IMR-90 (cell line): ENCODE data around the gene PHACTR2. TPM values are rescaled to one million over a fixed set of nuclear protein-coding genes. Genes with fewer than 3 reads are reported as not detected.
"Not testable (repeated sequence)": the region's sequence is repeated elsewhere in the genome, so short reads cannot be mapped to it uniquely, and the experiment has no call there.

Experiments used
- ATAC-seq: fragments of 200-7000 bp; cut with Tn5 transposase; 2 replicates; pipeline ENCODE4 v1.9.1; 2020; ENCODE audit warnings: low read depth, mild to moderate bottlenecking, moderate library complexity
- BruUV-seq: library from RNA; stranded (reverse); fragments of 400-500 nt; replicated peaks from 2 replicates; lab custom pipeline; 2021; lab: Mats Ljungman, UMichigan
- CTCF ChIA-PET: fragments of 300-600 bp; formaldehyde crosslinking; extraction: SDS; loops from one replicate; lab custom pipeline; 2021; ENCODE audit warnings: antibody characterized with exemption; lab: Yijun Ruan, JAX
- POLR2A ChIA-PET: fragments of 300-600 bp; sonication (Branson Sonifier 250); formaldehyde crosslinking; loops from one replicate; lab custom pipeline; 2022; ENCODE audit warnings: antibody characterized with exemption; ENCODE audit not compliant: unreplicated experiment; lab: Charles Lee
- DNase-seq: peaks from one replicate; pipeline ENCODE4 v3.0.0; 2013
- H2AFZ ChIP-seq: replicated peaks from 2 replicates; pipeline ENCODE3; 2013; ENCODE audit warnings: low read length, mild to moderate bottlenecking; ENCODE audit not compliant: poor library complexity
- H2AK5ac ChIP-seq: 2 replicates; pipeline ENCODE4 v1.6.1; 2013; ENCODE audit warnings: low read depth, low read length, inconsistent platforms
- H2AK9ac ChIP-seq: replicated peaks from 2 replicates; pipeline ENCODE3; 2013; ENCODE audit warnings: mild to moderate bottlenecking, low read depth, low read length, moderate library complexity; ENCODE audit not compliant: poor library complexity
- H2BK120ac ChIP-seq: 2 replicates; pipeline ENCODE4 v1.6.1; 2013; ENCODE audit warnings: low read depth, low read length, inconsistent platforms
- H2BK15ac ChIP-seq: 3 replicates; pipeline ENCODE4 v1.6.1; 2013; ENCODE audit warnings: low read depth, low read length, inconsistent platforms
- H2BK20ac ChIP-seq: 2 replicates; pipeline ENCODE4 v1.6.1; 2013; ENCODE audit warnings: low read depth, mild to moderate bottlenecking, inconsistent platforms, low read length, moderate library complexity
- H2BK5ac ChIP-seq: 2 replicates; pipeline ENCODE4 v1.6.1; 2013; ENCODE audit warnings: mild to moderate bottlenecking, low read depth, low read length, inconsistent platforms; ENCODE audit not compliant: poor library complexity, severe bottlenecking
- H3K14ac ChIP-seq: replicated peaks from 2 replicates; pipeline ENCODE4 v1.6.1; 2013; ENCODE audit warnings: low read depth, low read length, inconsistent platforms
- H3K18ac ChIP-seq: 2 replicates; pipeline ENCODE4 v1.6.1; 2013; ENCODE audit warnings: low read depth, low read length, control low read depth
- H3K23ac ChIP-seq: 2 replicates; pipeline ENCODE4 v1.6.1; 2013; ENCODE audit warnings: low read depth, low read length, inconsistent platforms
- H3K27ac ChIP-seq: 2 replicates; pipeline ENCODE4 v1.5.1; 2013; ENCODE audit warnings: mild to moderate bottlenecking, control low read depth, low read length; ENCODE audit not compliant: insufficient read depth
- H3K27me3 ChIP-seq: 2 replicates; pipeline ENCODE4 v1.6.1; 2013; ENCODE audit warnings: low read length; ENCODE audit not compliant: control insufficient read depth, insufficient read depth
- H3K36me3 ChIP-seq: 2 replicates; pipeline ENCODE4 v1.6.1; 2013; ENCODE audit warnings: low read length, mixed read lengths; ENCODE audit not compliant: control insufficient read depth, insufficient read depth
- H3K4ac ChIP-seq: 2 replicates; pipeline ENCODE4 v1.6.1; 2013; ENCODE audit warnings: low read depth, low read length, inconsistent platforms
- H3K4me1 ChIP-seq: 2 replicates; pipeline ENCODE4 v1.6.1; 2013; ENCODE audit warnings: low read length, mixed read lengths; ENCODE audit not compliant: control insufficient read depth, insufficient read depth
- H3K4me2 ChIP-seq: 2 replicates; pipeline ENCODE4 v1.6.1; 2013; ENCODE audit warnings: low read depth, mild to moderate bottlenecking, control low read depth, low read length, moderate library complexity
- H3K4me3 ChIP-seq: 2 replicates; pipeline ENCODE4 v1.5.1; 2013; ENCODE audit warnings: low read depth, mild to moderate bottlenecking, control low read depth, low read length, moderate library complexity; ENCODE audit not compliant: insufficient read depth
- H3K56ac ChIP-seq: 2 replicates; pipeline ENCODE4 v1.6.1; 2013; ENCODE audit warnings: low read length, inconsistent platforms; ENCODE audit not compliant: insufficient read depth; ENCODE audit errors: extremely low read depth
- H3K79me1 ChIP-seq, 2 experiments: 2 replicates each; pipeline ENCODE4 v1.6.1; 2013; ENCODE audit warnings: low read length in 2 of 2, inconsistent platforms in 1 of 2, low read depth in 1 of 2
- H3K9ac ChIP-seq: 2 replicates; pipeline ENCODE4 v1.6.1; 2013; ENCODE audit warnings: low read depth, low read length, control low read depth
- H3K9me1 ChIP-seq: 2 replicates; pipeline ENCODE4 v1.6.1; 2013; ENCODE audit warnings: low read length, inconsistent platforms; ENCODE audit not compliant: insufficient read depth
- H3K9me3 ChIP-seq: 2 replicates; pipeline ENCODE4 v1.6.1; 2013; ENCODE audit warnings: low read length; ENCODE audit not compliant: control insufficient read depth, insufficient read depth
- H4K20me1 ChIP-seq: 2 replicates; pipeline ENCODE4 v1.6.1; 2013; ENCODE audit warnings: low read length, inconsistent platforms; ENCODE audit not compliant: insufficient read depth
- H4K5ac ChIP-seq: 2 replicates; pipeline ENCODE4 v1.6.1; 2013; ENCODE audit warnings: mild to moderate bottlenecking, low read depth, low read length, control low read depth
- H4K8ac ChIP-seq, 2 experiments: 2 replicates each; pipeline ENCODE4 v1.6.1; 2013; ENCODE audit warnings: low read depth in 2 of 2, low read length in 2 of 2, control low read depth in 1 of 2, inconsistent platforms in 1 of 2
- H4K91ac ChIP-seq: 2 replicates; pipeline ENCODE4 v1.6.1; 2013; ENCODE audit warnings: low read depth, low read length, inconsistent platforms; ENCODE audit not compliant: insufficient read depth
- WGBS, 2 experiments: methylation state at CpG; one replicate each; pipeline versions ENCODE4 v1.1.5 to v1.1.7; 2013; ENCODE audit warnings: missing lambda C conversion rate in 2 of 2; ENCODE audit not compliant: insufficient read length in 1 of 2; ENCODE audit errors: extremely low coverage in 2 of 2; 5-methylcytosine and 5-hydroxymethylcytosine counted together
- dilution Hi-C: fragments of 300-500 bp; cut with HindIII; formaldehyde crosslinking; loops from one replicate; pipeline ENCODE4 v1.14.3; 2018; ENCODE audit warnings: low sequenced_read_pairs; ENCODE audit not compliant: unreplicated experiment
- in situ Hi-C: fragments of 300-500 bp; cut with MboI; formaldehyde crosslinking; loops from 3 replicates; pipeline ENCODE4 v1.14.3; 2019; ENCODE audit warnings: low sequenced_read_pairs, inconsistent platforms, mixed read lengths
- intact Hi-C: fragments of 100-400 bp; cut with micrococcal nuclease; formaldehyde crosslinking; loops from 2 replicates; pipeline ENCODE4 v1.10.0; 2022
- polyA plus RNA-seq, 3 experiments: library from polyadenylated mRNA; depleted of rRNA; stranded (reverse); fragments of >200 nt; gene quantifications; 2 replicates each; pipeline ENCODE4 v1.2.3, GENCODE V29; 2012; ENCODE audit warnings: low replicate concordance in 1 of 3
- total RNA-seq: library from RNA; depleted of rRNA; stranded (reverse); fragments of >200 nt; gene quantifications from 2 replicates; pipeline ENCODE4 v1.2.3, GENCODE V29; 2012

The PHACTR2 gene
- total and polyA plus RNA-seq, 2 of the 4 experiments (the other 2 are of a cell fraction), result 14.5 to 74.2 TPM

- ATAC-seq, BruUV-seq, POLR2A ChIA-PET: not testable (repeated sequence)
Measured at GRCh38 chr6:143796551-143796950, 118.8 kb downstream of the PHACTR2 start.

GRCh38 chr6:143798487-143798886, 120.7 kb downstream of the PHACTR2 start:
- H3K27ac ChIP-seq, H3K9me1 ChIP-seq, H3K18ac ChIP-seq, H2AFZ ChIP-seq, ATAC-seq, in situ Hi-C loops, H2AK9ac ChIP-seq, H2BK15ac ChIP-seq, H3K56ac ChIP-seq, DNase-seq, H4K20me1 ChIP-seq, H3K27me3 ChIP-seq, H3K23ac ChIP-seq, H2BK20ac ChIP-seq, H2BK5ac ChIP-seq, H3K36me3 ChIP-seq, H3K9me3 ChIP-seq, intact Hi-C loops, dilution Hi-C loops, H2BK120ac ChIP-seq, H2AK5ac ChIP-seq, H3K4me2 ChIP-seq, H3K14ac ChIP-seq, H3K4ac ChIP-seq, H4K5ac ChIP-seq, H3K4me1 ChIP-seq, H3K9ac ChIP-seq, CTCF ChIA-PET, POLR2A ChIA-PET, BruUV-seq, H4K8ac ChIP-seq, H3K4me3 ChIP-seq, H4K91ac ChIP-seq: not testable (repeated sequence)
- WGBS, 2 experiments, result no CpG with 5 or more reads among the region's 3 CpGs
- H3K79me1 ChIP-seq, result peaks cover 5 to 20% of the 10 kb centered on the region in 2 experiments

More at GRCh38 chr6:143796551-143796950, 118.8 kb downstream of the PHACTR2 start:
- H3K4me3 ChIP-seq, H3K4me2 ChIP-seq, H4K5ac ChIP-seq, H3K4ac ChIP-seq, H3K14ac ChIP-seq, H2BK15ac ChIP-seq, H3K27me3 ChIP-seq, H3K56ac ChIP-seq, H2AFZ ChIP-seq, H3K27ac ChIP-seq, H3K23ac ChIP-seq, H2AK5ac ChIP-seq, H4K91ac ChIP-seq, intact Hi-C loops, H3K79me1 ChIP-seq, H2BK5ac ChIP-seq, H2BK120ac ChIP-seq, H2BK20ac ChIP-seq, H3K36me3 ChIP-seq, CTCF ChIA-PET, H4K20me1 ChIP-seq, H3K18ac ChIP-seq, H3K9me1 ChIP-seq, H3K9ac ChIP-seq, H3K4me1 ChIP-seq, DNase-seq, H4K8ac ChIP-seq, H3K9me3 ChIP-seq, in situ Hi-C loops, H2AK9ac ChIP-seq, dilution Hi-C loops: not testable (repeated sequence)
- no CpG with 5 or more reads among the region's 2 CpGs for WGBS, 2 experiments
